ENCODE results near the gene PTPN20.

Gene PTPN20

DNA sequence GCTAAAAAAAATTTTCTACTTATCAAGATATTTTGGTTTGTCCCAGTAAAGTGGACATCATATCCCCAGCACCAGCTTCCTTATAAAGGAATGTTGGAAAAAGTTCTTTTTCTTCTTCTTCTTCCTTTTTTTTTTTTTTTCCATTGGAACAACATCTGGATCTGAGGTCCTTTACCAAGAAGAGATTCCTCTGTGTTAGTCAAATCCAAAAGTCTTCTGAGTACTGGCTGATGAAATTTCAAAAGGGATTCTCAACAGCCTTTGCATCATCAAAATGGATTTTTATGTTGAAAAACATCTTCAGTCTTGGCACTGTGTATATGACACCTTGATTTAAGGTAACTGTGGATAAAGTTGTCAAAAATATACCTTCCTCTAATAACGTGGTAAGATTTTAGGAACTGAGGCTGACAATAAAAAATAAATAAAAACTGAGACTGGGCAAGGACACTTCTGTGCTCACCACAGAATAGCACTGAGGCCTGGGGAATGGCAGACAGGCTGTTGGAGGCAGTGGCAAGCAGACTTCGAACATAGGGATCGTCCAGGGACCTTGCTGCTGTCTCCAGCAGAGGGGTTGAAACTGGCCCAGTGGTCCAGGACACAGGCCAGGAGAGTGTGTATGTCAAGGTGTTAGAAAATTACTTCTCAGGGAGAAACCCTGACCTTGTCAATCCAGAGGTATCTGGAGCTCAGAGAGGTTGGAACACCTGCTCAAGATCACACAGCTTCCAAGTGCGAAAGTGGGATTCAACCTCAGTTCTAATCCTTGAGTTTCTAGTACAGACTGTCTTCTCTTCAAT is 130.4 kb downstream of the PTPN20 start:
- FAIRE-seq, result no peak
- DNase-seq (ENCODE audit: insufficient read length, low spot score), result no peak
- TF ChIP-seq CTCF (IDR thresholded peaks at IDR 0.05; ENCODE audit: insufficient read depth, missing control alignments), result no peak

GRCh38 chr10:47042199-47042473 is 130.9 kb downstream of the PTPN20 start:
- no peak for DNase-seq (ENCODE audit: insufficient read length, low spot score)
- TF ChIP-seq CTCF (IDR thresholded peaks at IDR 0.05; ENCODE audit: insufficient read depth, missing control alignments), result no peak
- FAIRE-seq, result no peak

DNA sequence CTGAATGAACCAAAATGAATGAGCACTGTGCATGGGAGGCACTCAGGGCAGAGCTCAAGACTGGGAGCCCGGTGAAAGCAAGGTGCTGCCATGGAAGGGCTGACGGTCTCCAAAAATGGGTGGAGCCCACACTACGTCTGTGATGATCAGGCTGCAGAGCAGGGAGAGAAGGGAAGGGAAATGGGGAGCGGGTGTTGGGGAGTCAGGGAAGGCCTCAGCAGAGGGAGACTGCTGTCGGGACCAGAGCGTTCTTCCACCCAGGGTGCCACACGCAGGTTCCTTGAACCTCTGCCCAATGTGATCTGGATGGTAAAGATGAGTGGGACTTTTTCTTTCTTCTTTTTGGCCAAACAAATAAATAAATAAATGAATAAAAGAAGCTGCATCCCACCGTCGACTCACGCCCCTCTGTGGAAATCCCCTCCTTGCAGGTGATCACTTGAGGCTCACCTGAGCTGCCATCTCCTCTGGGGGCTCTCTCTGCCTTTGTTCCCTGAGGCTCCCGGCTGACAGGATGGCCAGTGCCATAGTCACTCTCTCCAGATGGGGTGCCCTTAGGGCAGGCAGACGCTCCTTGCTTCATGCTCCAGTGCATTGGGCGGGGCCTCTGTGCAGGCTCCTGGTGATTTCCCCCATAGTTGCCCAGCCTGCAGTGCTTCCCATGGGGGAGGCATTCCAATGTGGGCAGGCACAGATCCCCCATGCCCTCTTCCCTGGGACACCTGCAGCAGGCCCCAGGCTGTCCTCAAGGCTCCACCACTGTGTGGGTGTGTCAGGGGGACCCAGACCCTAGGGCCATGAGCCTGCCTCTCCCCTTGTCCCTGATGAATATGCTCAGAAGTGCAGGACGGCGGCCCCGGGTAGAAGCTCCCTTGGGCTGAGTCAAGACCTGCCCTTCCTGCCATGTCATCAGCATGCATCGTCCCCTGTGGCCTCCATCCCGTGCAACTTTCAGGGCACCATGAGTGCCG is 131.8 kb downstream of the PTPN20 start:
- DNase-seq (ENCODE audit: insufficient read length, low spot score), result no peak
- FAIRE-seq, result no peak
- no peak for TF ChIP-seq CTCF (IDR thresholded peaks at IDR 0.05; ENCODE audit: insufficient read depth, missing control alignments)

GRCh38 chr10:47043928-47044538 is 132.8 kb downstream of the PTPN20 start:
- FAIRE-seq, result no peak
- TF ChIP-seq CTCF (IDR thresholded peaks at IDR 0.05; ENCODE audit: insufficient read depth, missing control alignments), result no peak
- no peak for DNase-seq (ENCODE audit: insufficient read length, low spot score)

DNA sequence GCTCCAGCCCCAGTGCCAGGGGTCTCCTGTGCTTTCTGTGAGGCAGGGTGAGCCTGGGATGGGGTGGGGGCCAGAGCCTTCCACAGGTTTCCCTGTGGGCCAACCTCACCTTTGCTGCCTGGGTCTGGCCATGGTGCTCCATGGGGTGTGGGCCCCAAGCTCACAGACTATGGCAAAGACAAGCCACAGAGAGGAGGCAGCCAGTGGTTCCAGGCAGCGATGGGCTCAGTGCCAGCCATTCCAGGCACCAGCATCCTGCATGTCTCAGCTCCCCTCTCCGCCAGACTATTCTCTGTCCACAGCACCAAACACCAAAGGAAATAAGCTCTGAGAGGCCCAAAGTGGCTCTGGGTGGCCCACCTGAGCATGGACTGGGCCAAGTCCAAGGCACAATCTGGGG is 133.5 kb downstream of the PTPN20 start:
- FAIRE-seq (no peak), DNase-seq (ENCODE audit: insufficient read length, low spot score) (no peak)
- TF ChIP-seq CTCF (IDR thresholded peaks at IDR 0.05; ENCODE audit: insufficient read depth, missing control alignments), result no peak

- TF ChIP-seq CTCF (IDR thresholded peaks at IDR 0.05; ENCODE audit: insufficient read depth, missing control alignments), result no peak
- DNase-seq (ENCODE audit: insufficient read length, low spot score), result no peak
- no peak for FAIRE-seq
These were observed 134.2 kb downstream of the PTPN20 start for GRCh38 chr10:47045331-47045861.
